HUES6 (cell line): ENCODE measurements around the gene TOMM5.

Source experiments
- H3K27ac ChIP-seq: 2 replicates; pipeline ENCODE4 v1.7.0; 2013; ENCODE audit warnings: low read depth, mild to moderate bottlenecking, low read length, inconsistent platforms
- H3K27me3 ChIP-seq: 2 replicates; pipeline ENCODE4 v1.6.1; 2013; ENCODE audit warnings: low read length; ENCODE audit not compliant: control insufficient read depth, insufficient read depth
- H3K36me3 ChIP-seq: 2 replicates; pipeline ENCODE4 v1.6.1; 2013; ENCODE audit warnings: low read length; ENCODE audit not compliant: control insufficient read depth, insufficient read depth
- H3K4me1 ChIP-seq: 2 replicates; pipeline ENCODE4 v1.6.1; 2013; ENCODE audit warnings: low read length; ENCODE audit not compliant: control insufficient read depth, insufficient read depth
- H3K4me3 ChIP-seq: 2 replicates; pipeline ENCODE4 v1.5.1; 2013; ENCODE audit warnings: low read depth, low read length
- H3K9ac ChIP-seq: one replicate; pipeline ENCODE4 v1.6.1; 2013; ENCODE audit warnings: mild to moderate bottlenecking, low read length
- H3K9me3 ChIP-seq: 2 replicates; pipeline ENCODE4 v1.6.1; 2013; ENCODE audit warnings: low read depth, low read length; ENCODE audit not compliant: control insufficient read depth, insufficient read depth

Gene TOMM5

DNA sequence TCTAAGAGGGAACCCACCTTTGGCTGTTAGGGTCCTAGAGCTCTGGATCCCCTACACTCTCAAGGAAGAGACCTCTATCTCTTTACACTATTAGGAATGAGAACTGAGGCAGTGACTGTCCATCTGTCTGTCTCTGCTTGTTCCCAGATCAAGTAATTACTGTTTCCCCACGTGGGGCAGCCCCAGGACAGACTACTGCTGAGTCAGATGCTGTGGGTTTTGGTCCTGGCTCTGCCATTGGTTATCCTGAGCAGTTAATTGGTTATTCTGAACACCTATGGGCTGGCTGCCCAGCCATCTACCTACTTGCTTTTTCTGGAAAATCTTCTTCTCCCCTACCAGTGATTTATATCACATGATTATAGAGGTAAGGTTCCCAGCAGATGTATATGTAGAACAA, 49.5 kb downstream of the TOMM5 start:
- H3K4me1 ChIP-seq, result no peaks in the 10 kb centered on the region
- H3K9ac ChIP-seq, result no peak overlapping the region
- H3K27ac ChIP-seq, result no peak overlapping the region
- H3K36me3 ChIP-seq, result peaks cover 29% of the 10 kb centered on the region
- H3K9me3 ChIP-seq, result no peaks in the 10 kb centered on the region
- no peak overlapping the region for H3K4me3 ChIP-seq
- H3K27me3 ChIP-seq, result no peaks in the 10 kb centered on the region

DNA sequence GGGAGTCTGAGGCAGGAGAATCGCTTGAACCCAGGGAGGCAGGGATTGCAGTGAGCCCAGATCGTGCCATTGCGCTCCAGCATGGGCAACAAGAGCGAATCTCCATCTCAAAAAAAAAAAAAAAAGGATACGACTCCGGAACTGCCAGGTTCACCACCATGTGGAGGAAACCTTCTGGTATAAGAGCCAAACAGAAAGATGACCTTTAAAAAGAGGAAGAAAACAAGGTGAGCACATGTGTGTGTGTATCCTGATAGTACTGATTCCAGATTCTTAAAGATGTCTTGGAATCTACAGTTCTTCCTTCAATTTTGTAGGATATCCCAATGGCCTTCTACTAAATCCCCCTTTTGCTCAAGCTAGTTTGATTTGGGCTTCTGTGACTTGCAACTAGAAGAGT, 49.9 kb downstream of the TOMM5 start:
- no peaks in the 10 kb centered on the region for H3K4me1 ChIP-seq
- no peak overlapping the region for H3K27ac ChIP-seq
- no peak overlapping the region for H3K4me3 ChIP-seq
- H3K27me3 ChIP-seq, result no peaks in the 10 kb centered on the region
- peaks cover 33% of the 10 kb centered on the region for H3K36me3 ChIP-seq
- H3K9ac ChIP-seq, result no peak overlapping the region
- no peaks in the 10 kb centered on the region for H3K9me3 ChIP-seq

GRCh38 chr9:37541465-37541864, 50.9 kb downstream of the TOMM5 start:
- H3K9me3 ChIP-seq, result no peaks in the 10 kb centered on the region
- H3K36me3 ChIP-seq, result peaks cover 41% of the 10 kb centered on the region
- no peak overlapping the region for H3K9ac ChIP-seq
- H3K4me1 ChIP-seq, result no peaks in the 10 kb centered on the region
- H3K27me3 ChIP-seq, result no peaks in the 10 kb centered on the region
- no peak overlapping the region for H3K27ac ChIP-seq
- no peak overlapping the region for H3K4me3 ChIP-seq

DNA sequence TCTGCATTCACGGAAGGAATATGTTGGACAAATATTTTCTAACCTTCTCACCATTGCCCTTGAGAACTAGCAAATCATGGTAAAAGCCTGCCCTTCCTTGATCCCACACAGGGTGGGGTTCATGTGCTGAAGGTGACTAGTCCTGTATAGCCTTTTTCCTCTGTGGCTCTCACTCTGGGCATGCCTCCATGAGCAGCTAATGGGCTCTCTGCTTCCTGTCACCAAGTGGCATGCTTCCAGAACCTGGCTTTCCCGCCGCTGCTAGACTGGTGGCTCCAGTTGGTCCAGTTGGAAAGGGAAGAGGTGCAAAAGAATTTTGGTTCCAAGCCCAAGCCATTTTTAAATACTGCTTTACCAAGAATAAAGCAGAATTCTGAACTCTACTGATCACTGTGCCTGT, 51.8 kb downstream of the TOMM5 start:
- no peaks in the 10 kb centered on the region for H3K9me3 ChIP-seq
- no peaks in the 10 kb centered on the region for H3K4me1 ChIP-seq
- H3K9ac ChIP-seq, result no peak overlapping the region
- H3K27ac ChIP-seq, result no peak overlapping the region
- peaks cover 48% of the 10 kb centered on the region for H3K36me3 ChIP-seq
- H3K4me3 ChIP-seq, result no peak overlapping the region
- H3K27me3 ChIP-seq, result no peaks in the 10 kb centered on the region

- no peak overlapping the region for H3K9ac ChIP-seq
- H3K4me1 ChIP-seq, result no peaks in the 10 kb centered on the region
- H3K9me3 ChIP-seq, result no peaks in the 10 kb centered on the region
- no peak overlapping the region for H3K4me3 ChIP-seq
- H3K27ac ChIP-seq, result no peak overlapping the region
- H3K36me3 ChIP-seq, result peaks cover 50% of the 10 kb centered on the region
- H3K27me3 ChIP-seq, result no peaks in the 10 kb centered on the region
These were observed 52.8 kb downstream of the TOMM5 start for GRCh38 chr9:37539634-37540033.
